DMS 273 (cell line): ENCODE results near the gene TP53AIP1.

Experiments
- DNase-seq: peaks from one replicate; lab custom pipeline; 2025; ENCODE audit not compliant: unreplicated experiment; lab: John Stamatoyannopoulos, UW

TP53AIP1 gene

DNA sequence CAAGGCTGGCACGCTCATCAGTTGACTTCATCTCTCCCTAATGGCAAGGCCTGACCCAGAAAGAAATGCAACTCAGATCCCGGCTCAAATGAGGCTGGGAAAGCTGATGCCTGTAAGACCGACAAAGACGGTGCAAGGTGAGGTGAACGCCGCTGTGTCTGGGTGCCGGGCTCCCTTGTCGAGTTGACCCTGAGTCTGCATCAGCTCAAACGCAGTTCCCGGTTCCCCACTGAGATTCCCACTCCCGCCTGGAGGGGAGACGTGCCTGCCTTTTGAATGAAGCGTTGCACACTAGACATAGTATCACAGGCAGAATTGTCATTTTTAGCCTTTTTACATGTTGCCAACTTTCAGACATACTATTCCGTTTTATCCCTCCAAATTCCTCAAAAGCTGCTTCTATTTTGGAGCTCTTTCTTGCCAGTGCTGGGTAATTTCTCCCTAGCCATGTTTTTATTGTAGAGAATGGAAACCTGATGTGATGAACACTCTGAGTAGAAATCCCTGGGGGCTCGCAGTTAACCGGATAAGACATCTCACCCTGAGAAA is 831 bp upstream of the TP53AIP1 start:
- DNase-seq: no peak

DNA sequence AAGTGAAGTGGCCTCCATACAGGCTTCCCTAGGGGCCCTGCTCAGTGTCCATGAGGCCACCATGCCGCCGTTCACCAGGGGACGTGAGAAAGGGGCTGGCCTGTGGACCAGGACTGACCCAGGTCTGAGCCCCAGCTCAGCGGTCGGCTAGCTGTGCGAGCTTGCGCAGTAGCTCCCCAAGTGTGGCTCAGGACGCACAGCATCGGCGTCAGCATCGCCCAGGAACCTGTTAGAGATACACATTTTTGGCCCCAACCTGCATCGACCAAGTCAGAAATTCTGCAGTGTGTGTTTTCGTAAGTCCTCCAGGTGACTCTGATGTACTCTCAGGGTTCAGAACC is 429 bp downstream of the TP53AIP1 start:
- no peak for DNase-seq

DNA sequence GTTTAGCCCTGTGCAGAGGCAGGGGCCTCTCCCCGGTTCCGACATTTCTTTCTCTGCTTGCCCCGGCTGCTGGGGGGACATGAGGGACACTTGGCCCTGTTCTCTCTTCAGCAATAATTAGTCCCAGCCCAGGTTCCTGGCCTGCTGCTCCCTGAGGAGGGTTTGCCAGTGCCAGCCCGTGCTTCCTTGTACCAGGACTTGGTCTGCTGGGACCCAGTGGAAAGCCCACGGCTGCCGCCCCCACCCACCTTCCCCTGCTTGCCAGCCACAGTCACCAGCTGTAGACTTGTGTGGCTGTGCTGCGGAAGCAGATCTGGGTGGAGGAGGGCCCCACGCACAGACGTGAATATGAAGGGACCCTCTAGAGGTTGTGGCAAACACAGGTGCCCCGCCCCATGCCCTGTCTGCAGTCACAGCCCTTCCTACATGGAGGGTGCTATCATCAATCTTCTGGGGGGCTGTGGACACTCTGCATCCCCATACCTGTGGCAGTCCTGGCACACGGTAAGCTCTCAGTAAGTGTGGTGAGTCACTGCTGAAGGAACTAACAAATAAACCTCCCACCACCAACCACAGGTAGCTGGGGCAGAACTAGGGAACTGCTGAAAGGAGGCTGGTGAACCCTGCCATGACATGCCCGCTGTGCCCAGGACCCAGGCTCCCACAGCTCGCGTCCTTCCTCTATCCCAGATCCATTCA is 949 bp downstream of the TP53AIP1 start:
- no peak for DNase-seq

DNA sequence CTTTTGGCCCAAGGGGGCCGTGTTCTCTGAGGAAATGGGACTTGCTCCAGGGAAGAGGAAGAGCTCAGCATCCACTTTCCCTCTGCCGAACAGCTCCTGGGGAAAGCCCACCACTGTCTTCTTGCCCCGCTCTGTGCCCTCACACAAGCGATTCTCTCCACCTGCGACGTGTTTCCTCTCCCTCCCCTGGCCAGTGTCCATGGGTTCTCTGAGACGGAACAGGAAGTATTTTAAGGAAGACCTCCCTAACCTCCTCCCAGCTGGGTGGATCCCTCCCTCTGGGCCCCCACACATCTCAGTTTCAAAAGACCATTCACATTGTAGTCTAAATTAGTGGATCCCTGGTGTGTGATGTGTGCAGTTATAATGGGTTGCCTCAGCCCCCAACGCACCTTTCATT is 1.6 kb downstream of the TP53AIP1 start:
- no peak for DNase-seq

DNA sequence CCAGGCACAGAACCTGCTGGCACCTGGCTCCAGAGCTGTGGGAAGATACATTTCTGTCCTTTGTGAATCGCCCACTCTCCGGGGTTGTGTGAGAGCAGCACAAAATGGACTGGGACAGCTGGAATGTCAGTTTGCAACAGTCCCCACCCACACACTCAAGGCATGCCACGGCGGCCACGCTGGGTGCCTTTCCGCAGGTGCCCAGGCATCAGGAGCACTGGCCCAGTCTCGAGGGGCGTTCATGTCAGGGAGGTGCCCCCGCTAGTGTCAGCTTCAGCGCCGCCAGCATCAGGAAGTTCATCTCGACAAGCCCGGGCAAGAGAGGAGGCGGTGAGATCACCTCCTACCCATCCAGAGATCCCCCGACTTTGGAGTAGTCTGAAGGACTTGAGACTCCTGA is 2.1 kb downstream of the TP53AIP1 start:
- DNase-seq: peak; percentile 25

DNA sequence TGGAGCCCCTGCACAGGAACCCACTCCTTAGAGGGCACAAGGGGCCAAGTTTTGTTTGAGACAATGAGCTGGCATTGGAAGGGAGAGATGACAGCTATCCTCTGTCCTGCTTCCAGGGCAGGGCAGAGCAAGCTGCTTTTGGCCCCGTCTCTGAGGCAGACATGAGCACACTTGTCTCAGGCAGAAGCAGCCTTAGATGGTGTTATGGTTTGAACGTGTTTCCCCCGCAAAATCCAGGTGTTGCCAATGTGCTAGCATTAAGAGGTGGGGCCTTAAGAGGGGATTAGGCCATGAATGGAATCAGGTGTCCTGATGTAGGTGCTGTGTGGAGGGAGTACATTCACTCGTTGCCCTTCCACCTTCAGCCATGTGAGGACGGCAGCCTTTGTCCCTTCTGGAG is 2.5 kb downstream of the TP53AIP1 start:
- no peak for DNase-seq

DNA sequence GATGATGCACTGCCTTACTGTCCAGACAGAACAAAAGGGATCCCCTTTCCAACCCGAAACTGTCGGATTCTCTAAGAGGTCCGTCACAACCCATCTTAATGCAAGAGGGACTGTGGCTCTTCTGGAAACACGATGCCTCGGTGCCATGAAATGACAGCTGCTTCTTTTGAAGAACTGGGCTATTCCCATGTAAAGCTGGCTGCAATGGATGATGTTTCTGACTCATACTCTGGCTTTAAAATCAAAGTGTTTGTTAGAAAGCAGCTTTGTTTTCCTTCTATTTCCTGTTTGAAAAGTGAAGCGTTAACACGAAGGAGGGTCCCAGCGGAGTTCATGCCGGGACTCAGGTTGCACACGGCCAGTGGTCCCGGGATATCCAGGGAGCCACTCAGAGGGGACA is 3.1 kb downstream of the TP53AIP1 start:
- DNase-seq: peak; percentile 8

DNA sequence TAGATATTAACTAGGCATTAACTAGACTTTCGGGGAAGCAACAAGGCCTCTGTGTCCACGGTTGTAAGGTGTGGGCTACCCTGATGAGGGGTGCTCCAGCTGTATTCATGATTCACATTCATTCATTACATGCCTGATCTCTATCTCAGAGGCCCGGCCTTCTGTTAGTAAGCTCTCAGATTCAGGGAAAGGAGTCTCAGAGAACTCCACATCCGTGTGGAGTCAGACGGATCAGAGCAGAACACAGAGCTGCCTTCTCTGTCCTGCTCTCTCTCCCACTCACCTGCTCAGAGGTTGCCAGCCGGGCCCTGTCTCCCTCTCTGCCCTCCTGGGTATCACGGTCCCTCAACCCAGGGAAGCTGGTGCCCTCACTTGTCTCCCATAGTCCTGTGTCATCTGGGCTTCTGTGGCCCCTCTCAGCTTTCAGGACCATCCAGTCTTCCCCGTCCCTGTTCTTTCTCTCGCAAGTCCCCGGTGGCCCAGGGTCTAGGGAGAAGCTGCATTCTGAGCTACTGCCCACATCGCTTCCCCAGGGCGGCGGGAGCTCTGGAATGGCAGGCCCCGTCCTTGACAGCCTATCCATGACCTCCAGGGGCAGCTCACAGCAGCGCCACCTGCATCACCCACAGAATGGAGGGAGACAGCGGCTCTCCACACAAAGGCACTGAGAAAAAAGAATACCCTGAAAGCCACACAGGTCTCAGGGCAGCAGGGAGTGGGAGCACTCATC is 4.3 kb downstream of the TP53AIP1 start:
- DNase-seq: no peak

DNA sequence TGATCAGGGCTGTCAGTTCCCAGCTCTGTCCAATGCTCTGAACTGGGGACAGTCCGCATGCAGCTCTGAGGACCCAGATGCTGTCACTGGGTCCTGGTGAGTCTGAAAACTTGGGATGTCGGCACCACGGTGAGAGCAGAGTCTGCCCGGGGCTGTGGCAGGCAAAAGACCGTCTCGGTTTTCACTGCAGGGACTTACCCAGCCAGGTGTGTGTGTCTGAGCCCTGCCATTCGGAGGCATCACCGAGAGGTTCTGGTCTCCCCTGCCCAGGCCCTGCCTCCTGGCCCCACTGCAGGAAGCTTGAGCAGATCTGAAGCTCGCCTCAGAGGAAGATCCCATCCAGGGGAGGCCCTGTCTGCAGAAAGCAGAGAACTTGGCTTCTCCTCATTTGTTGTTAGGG is 5.2 kb downstream of the TP53AIP1 start:
- no peak for DNase-seq

DNA sequence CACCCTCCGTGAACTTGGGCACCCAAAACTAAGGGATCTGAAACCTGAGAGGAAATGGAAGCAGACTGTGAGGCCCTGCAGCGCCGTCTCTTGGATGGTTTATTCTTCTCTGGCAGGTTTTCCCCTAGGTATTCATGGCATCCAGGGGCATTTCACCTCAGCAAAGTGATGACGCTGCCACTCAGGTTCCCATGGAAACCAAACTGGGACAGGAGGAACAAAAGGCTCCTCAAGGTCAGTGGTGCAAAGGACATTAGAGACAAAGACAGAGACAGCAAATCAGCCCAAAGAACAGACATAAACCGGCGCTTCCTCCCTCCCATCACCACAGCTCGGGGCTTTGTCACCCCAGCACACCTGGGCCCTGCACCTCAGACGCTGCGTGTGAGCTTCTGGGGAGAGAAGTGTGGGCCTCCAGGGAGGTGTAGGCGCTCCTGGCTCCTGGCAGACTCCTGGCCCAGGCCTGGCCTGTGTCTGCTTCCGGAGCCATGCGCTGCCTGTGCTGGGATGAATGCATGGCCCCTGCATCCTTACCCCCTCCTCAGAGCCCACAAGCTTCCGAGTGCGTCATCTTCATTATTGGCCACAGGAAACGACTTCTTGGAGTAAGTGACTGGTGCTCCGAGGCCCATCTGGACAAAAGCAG is 5.9 kb downstream of the TP53AIP1 start:
- no peak for DNase-seq

DNA sequence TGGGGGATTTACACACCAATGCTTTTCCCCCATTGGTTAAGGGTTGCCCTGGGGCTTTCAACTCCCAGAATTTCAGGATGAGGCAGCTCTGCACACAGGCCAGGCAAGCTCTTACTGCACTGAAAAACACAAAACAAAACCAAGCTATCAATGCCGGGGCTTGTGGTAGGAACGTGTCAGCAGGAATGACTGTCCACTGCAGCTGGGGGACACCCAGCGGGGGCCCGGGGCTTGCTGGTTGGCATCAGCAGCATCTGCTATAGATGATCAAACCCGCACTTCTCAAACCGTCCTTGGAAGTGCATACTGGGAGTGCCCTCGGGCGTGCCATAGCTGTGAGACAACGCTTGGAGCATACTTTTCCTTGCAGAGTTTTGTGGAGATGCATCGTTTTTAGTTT is 7.7 kb downstream of the TP53AIP1 start:
- DNase-seq: no peak

DNA sequence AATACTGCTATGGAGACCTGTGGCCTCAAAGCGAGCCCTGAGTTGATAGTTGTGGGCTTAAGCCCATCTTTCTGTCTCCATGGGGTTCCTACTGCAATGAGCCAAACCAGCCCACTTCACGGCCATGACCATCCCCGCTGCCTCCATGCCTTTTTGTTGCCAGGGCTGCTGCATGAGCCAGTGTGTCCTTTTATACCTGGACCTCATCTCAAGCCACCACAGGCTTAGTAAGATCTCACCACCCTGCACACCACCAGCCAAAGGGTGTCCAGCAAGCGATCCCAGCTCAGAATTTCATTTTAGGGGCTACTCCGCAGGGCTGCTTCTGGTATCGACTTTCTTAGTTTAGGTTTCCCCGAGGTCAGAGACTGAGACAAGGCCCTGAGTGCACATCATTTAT is 8.3 kb downstream of the TP53AIP1 start:
- no peak for DNase-seq

DNA sequence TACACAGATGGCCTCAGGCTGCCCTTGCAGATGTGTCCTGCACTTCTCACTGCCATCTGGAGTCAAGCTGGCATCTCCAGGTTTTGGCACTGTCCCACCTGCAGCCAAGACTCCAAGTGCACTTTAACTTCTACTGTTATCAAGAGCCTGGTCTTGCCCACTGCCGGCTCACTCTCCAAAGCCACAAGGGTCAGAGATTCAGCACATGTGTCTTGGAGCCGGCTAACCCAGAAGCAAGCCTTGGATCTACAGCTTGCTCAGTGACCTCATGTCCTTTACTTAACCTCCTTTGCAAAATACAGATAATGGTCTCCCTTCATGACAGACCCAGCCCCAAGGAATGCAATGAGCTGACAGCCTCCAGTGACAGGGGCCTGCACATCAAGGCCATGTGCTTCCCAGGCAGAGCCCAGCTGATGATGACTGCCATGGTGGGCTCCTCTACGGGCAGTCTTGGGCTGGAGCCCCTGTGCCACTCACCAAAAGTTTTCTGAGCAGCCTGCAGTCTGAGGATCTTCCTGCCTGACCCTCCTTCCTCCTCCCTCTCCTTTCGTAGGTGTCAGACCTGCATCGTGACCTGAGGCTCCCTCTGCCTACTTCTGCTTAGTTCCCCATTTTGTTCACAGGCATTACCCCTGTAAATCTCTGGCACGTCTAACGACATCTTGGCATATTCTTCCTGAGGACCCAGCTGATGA is 9.0 kb downstream of the TP53AIP1 start:
- peak; percentile 86 for DNase-seq

DNA sequence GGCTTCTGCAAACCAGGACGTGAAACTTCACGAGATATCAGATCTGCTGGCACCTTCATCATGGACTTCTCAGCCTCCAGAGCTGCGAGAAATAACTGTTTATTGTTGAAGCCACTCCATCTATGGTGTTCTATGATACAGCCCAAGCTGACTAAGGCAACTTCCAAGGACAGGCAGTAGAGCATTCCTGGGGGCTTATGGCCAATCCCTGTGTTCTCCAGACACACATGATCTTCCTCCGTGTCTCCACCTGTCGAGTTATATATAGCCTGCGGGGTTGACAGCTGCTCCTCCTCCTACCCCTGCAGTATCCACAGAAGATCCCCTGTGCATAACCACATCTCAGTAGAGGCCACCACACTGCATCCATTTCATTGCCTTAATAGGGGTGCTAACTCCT is 11.0 kb downstream of the TP53AIP1 start:
- DNase-seq: peak; percentile 64

DNA sequence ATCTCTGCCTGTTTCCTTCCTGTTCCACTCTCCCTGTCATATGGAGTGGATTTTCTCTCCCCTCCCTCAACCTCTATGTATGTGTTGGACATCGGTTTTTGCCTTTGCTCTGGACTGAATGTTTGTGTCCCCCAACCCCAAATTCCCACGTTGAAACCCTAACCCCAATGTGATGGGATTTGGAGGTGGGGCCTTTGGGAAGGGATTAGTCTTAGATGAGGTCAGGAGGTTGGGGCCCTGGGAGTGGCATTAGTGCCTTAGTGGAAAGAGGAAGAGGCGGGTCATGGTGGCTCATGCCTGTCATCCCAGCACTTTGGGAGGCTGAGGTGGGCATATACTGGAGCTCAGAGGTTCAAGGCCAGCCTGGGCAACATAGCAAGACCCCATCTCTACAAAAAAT is 11.6 kb downstream of the TP53AIP1 start:
- no peak for DNase-seq

DNA sequence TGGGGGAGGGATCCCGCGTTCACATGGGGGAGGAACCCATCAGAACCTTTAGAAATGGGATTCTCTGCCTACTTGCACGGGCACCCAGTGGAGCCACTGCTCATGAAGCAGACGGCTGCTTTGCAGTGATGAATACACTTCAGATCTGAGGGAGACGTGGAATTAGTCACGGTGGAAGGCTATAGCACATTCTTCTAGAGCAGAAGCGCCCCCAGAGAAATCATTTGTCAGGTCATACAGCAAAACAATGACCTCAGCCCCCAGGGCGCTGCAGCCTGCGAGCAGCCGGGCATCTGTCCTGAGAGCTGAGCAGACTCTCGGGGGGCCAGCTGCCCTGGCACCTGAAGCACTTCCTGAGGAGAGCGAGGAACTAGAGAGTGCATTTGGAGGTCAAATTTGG is 12.7 kb downstream of the TP53AIP1 start:
- peak; percentile 67 for DNase-seq

DNA sequence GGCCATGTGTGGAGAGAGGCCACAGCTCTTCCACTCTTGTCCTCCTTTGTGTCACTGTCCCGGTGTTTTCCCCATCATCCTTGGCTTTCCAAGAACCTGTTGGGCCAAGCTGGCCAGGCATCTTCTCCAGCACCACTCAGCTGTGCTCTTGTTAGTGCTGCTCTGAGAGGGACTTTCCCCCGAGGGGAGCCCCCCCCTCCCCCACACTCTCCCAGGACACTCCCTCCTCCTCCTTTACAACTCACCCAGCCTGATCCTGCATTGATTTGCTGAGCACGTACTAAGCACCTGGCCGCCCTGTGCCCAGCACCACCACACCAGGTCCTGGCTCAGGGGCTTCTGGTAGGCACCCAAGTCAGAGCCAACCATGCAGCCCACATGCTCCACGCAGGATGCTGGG is 13.2 kb downstream of the TP53AIP1 start:
- DNase-seq: no peak

DNA sequence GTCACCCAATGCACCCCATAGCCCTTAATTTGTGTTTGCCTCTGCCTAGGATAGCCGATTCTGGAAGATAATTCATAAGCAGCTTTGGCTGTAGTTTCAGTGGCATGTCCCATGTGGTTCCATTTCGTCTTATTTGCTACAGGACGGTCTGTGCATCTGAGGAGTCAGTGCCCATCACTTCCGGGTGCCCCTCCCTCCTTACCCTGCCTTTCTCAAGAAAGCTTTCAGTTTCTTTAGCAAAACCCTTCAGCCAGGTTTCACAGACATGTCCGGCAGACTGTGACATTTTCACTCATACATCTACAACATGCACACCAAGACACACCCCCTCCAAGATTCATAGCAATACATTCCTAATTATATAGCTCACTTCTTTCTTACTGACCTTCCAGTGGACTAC is 14.3 kb downstream of the TP53AIP1 start:
- DNase-seq: no peak

DNA sequence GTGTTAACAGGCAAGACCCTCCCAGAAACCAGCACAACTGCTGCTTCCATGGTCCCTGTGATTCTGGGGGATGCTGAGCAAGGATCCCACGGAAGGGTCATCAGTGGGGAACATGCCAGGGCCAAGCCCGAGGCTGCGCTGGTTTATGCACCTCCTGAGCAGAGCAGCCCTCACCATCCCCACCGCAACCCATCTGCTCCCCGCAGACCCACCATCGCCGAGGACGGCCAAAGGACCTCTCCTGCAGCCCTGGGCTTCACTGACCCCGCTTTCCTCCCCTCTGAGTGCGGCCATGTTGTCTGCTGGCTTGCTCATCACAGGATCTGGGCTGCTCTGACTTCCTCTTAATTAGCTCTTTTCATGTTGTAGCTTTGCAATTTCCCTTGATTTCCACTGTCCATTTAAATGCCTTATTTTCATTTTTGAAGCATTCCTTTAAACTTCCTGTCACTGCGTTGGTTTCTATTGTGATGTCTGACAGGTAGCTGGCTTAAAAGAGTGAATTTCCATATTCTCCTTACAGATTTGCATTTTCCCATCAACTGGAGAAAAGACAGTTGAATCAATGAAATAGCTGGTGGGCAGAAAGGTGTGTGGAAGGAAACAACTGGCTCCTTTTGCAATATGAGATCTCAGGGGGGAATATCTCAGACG is 14.9 kb downstream of the TP53AIP1 start:
- DNase-seq: no peak

DNA sequence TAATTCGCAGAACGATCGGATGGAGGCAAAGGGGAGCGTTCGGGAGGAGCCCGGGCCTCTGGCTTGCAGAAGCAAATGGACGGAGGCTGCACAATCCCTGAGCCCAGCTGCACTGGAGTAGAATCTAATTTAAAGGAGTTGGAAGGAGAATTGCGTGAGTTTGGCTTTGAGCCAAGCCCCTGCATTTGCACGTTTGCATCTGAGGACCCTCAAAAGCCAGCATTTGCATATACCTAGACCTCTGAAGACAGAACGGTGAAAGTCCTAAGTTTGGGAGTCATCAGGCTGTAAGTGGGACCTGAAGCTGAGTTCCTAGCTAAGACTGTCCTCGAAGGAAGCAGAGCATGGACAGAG is 15.6 kb downstream of the TP53AIP1 start:
- DNase-seq: no peak

DNA sequence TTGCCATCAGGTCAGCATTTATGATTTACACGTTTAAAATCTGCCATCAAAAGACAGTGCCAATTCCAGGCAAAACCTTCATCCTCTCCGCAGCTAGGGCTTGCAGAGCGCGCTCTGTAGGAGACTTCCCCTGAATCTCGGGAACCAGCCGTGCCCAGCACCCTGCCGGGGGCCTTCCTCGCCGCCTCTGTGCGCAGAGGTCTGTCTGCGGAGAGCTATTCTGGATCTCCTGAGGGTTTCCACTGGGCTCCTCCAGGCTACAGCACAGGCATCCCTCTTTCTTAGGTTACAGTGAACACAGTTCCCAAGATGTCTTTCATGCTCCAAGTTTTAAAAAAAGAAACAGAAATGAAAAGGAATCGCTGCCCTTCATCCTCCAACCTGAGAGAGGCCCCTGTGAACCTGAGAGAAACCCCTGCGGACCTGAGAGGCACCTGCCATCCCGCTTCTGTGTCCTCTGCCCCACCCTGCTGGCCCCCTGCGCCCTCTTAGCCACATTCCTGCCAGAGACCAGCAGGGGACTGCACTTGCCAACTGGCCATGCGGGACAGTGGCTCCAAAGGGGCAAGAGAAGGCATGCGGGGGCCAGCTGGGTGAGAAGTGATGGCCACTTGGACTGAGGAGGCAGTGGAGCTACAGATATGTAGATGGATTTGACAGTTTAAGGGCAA is 16.1 kb downstream of the TP53AIP1 start:
- no peak for DNase-seq
